ENCODE results near the gene IGDCC3. TPM values are rescaled to one million over a fixed set of nuclear protein-coding genes. Genes with fewer than 3 reads are reported as not detected.

The IGDCC3 gene
- polyA plus RNA-seq, 1 donor (not counting 4 experiments of a cell fraction or from before 2014, with no cell fraction given), result not detected

- Histone ChIP-seq H3K9me3 (ENCODE audit: control insufficient read depth, low read depth, low read length) (no peaks in the 10 kb centered on the region), H3K9me1 (ENCODE audit: control insufficient read depth, extremely low read depth, insufficient read depth, low read length) (no peaks in the 10 kb centered on the region), H2AFZ (ENCODE audit: control insufficient read depth, low read length) (no peak overlapping the region), H3K79me2 (ENCODE audit: control insufficient read depth, insufficient read depth, low read length) (no peaks in the 10 kb centered on the region), H3K27me3 (ENCODE audit: control insufficient read depth, extremely low read depth, insufficient read depth, low read length) (peaks cover 36% of the 10 kb centered on the region), H4K20me1 (ENCODE audit: control insufficient read depth, extremely low read depth, insufficient read depth, low read length) (no peaks in the 10 kb centered on the region), H3K27ac (ENCODE audit: control insufficient read depth, insufficient read depth, low read length) (no peak overlapping the region), H3K4me3 (ENCODE audit: control insufficient read depth in 2 of 3, extremely low read depth in 1 of 3, insufficient read depth in 2 of 3, low read depth in 1 of 3, low read length in 3 of 3) (no peak overlapping the region), H3K9ac (ENCODE audit: control insufficient read depth, extremely low read depth, insufficient read depth, low read length) (no peak overlapping the region), H3K4me2 (ENCODE audit: control insufficient read depth, extremely low read depth, insufficient read depth, low read depth, low read length) (no peak overlapping the region), H3K4me1 (ENCODE audit: control insufficient read depth, extremely low read depth, insufficient read depth, low read length) (peaks cover 4% of the 10 kb centered on the region), H3K36me3 (ENCODE audit: control insufficient read depth in 2 of 2, extremely low read depth in 1 of 2, insufficient read depth in 2 of 2, low read length in 2 of 2) (no peaks in the 10 kb centered on the region)
- dilution Hi-C loops (cut with MboI; ENCODE audit: extremely low pct_ligation_motif_present, low sequenced_read_pairs), result no loop called here
- no peak for TF ChIP-seq EZH2 (IDR thresholded peaks at IDR 0.05; ENCODE audit: low read length)
- DNase-seq (ENCODE audit: low read depth, low spot score) (no peak), FAIRE-seq (no peak)
These were observed 9.1 kb upstream of the IGDCC3 start for GRCh38 chr15:65386886-65387285.

GRCh38 chr15:65386376-65386775, 8.6 kb upstream of the IGDCC3 start:
- no peaks in the 10 kb centered on the region for H3K9me1 ChIP-seq (ENCODE audit: control insufficient read depth, extremely low read depth, insufficient read depth, low read length)
- dilution Hi-C loops (cut with MboI; ENCODE audit: extremely low pct_ligation_motif_present, low sequenced_read_pairs), result no loop called here
- H3K79me2 ChIP-seq (ENCODE audit: control insufficient read depth, insufficient read depth, low read length), result no peaks in the 10 kb centered on the region
- H3K4me1 ChIP-seq (ENCODE audit: control insufficient read depth, extremely low read depth, insufficient read depth, low read length), result peaks cover 4% of the 10 kb centered on the region
- H3K27me3 ChIP-seq (ENCODE audit: control insufficient read depth, extremely low read depth, insufficient read depth, low read length), result peaks cover 31% of the 10 kb centered on the region
- H2AFZ ChIP-seq (ENCODE audit: control insufficient read depth, low read length), result no peak overlapping the region
- H3K4me2 ChIP-seq (ENCODE audit: control insufficient read depth, extremely low read depth, insufficient read depth, low read depth, low read length), result no peak overlapping the region
- DNase-seq (ENCODE audit: low read depth, low spot score) (no peak), FAIRE-seq (no peak)
- H4K20me1 ChIP-seq (ENCODE audit: control insufficient read depth, extremely low read depth, insufficient read depth, low read length), result no peaks in the 10 kb centered on the region
- no peak overlapping the region for H3K4me3 ChIP-seq (ENCODE audit: control insufficient read depth in 2 of 3, extremely low read depth in 1 of 3, insufficient read depth in 2 of 3, low read depth in 1 of 3, low read length in 3 of 3)
- no peaks in the 10 kb centered on the region for H3K36me3 ChIP-seq (ENCODE audit: control insufficient read depth in 2 of 2, extremely low read depth in 1 of 2, insufficient read depth in 2 of 2, low read length in 2 of 2)
- no peak overlapping the region for H3K27ac ChIP-seq (ENCODE audit: control insufficient read depth, insufficient read depth, low read length)
- no peak overlapping the region for H3K9ac ChIP-seq (ENCODE audit: control insufficient read depth, extremely low read depth, insufficient read depth, low read length)
- H3K9me3 ChIP-seq (ENCODE audit: control insufficient read depth, low read depth, low read length), result no peaks in the 10 kb centered on the region
- TF ChIP-seq EZH2 (IDR thresholded peaks at IDR 0.05; ENCODE audit: low read length) (no peak), CTCF (optimal IDR thresholded peaks at IDR 0.05 in 1 of 3, IDR thresholded peaks at IDR 0.05 in 1 of 3, conservative IDR thresholded peaks at IDR 0.05 in 1 of 3; ENCODE audit: extremely low read depth in 1 of 3, insufficient read depth in 2 of 3, low read length in 3 of 3) (no peak)

- Histone ChIP-seq H3K4me2 (ENCODE audit: control insufficient read depth, extremely low read depth, insufficient read depth, low read depth, low read length) (no peak overlapping the region), H2AFZ (ENCODE audit: control insufficient read depth, low read length) (no peak overlapping the region), H3K9me1 (ENCODE audit: control insufficient read depth, extremely low read depth, insufficient read depth, low read length) (no peaks in the 10 kb centered on the region), H3K27me3 (ENCODE audit: control insufficient read depth, extremely low read depth, insufficient read depth, low read length) (peaks cover 29% of the 10 kb centered on the region), H3K9ac (ENCODE audit: control insufficient read depth, extremely low read depth, insufficient read depth, low read length) (no peak overlapping the region), H4K20me1 (ENCODE audit: control insufficient read depth, extremely low read depth, insufficient read depth, low read length) (no peaks in the 10 kb centered on the region), H3K27ac (ENCODE audit: control insufficient read depth, insufficient read depth, low read length) (no peak overlapping the region), H3K79me2 (ENCODE audit: control insufficient read depth, insufficient read depth, low read length) (no peaks in the 10 kb centered on the region), H3K9me3 (ENCODE audit: control insufficient read depth, low read depth, low read length) (no peaks in the 10 kb centered on the region), H3K4me1 (ENCODE audit: control insufficient read depth, extremely low read depth, insufficient read depth, low read length) (peaks cover 4% of the 10 kb centered on the region), H3K4me3 (ENCODE audit: control insufficient read depth in 2 of 3, extremely low read depth in 1 of 3, insufficient read depth in 2 of 3, low read depth in 1 of 3, low read length in 3 of 3) (no peak overlapping the region), H3K36me3 (ENCODE audit: control insufficient read depth in 2 of 2, extremely low read depth in 1 of 2, insufficient read depth in 2 of 2, low read length in 2 of 2) (no peaks in the 10 kb centered on the region)
- DNase-seq (ENCODE audit: low read depth, low spot score) (no peak), FAIRE-seq (no peak)
- dilution Hi-C loops (cut with MboI; ENCODE audit: extremely low pct_ligation_motif_present, low sequenced_read_pairs), result no loop called here
- TF ChIP-seq EZH2 (IDR thresholded peaks at IDR 0.05; ENCODE audit: low read length) (no peak), CTCF (optimal IDR thresholded peaks at IDR 0.05 in 1 of 3, IDR thresholded peaks at IDR 0.05 in 1 of 3, conservative IDR thresholded peaks at IDR 0.05 in 1 of 3; ENCODE audit: extremely low read depth in 1 of 3, insufficient read depth in 2 of 3, low read length in 3 of 3) (no peak)
These were observed 8.1 kb upstream of the IGDCC3 start for GRCh38 chr15:65385870-65386258.

All from keratinocyte (primary cell).